GM19099 (cell line): ENCODE measurements around the gene RPS21.

Experiments
- POLR2A ChIP-seq: IDR thresholded peaks from 3 replicates; pipeline ENCODE4 v1.6.1; 2011; ENCODE audit warnings: low read depth; ENCODE audit not compliant: insufficient read length; ENCODE audit errors: extremely low read depth

Gene RPS21

GRCh38 chr20:62358171-62359042 is 28.5 kb upstream of the RPS21 start:
- TF ChIP-seq POLR2A, result no peak

GRCh38 chr20:62359043-62359490 is 27.8 kb upstream of the RPS21 start:
- TF ChIP-seq POLR2A, result no peak

GRCh38 chr20:62359491-62360121 is 27.3 kb upstream of the RPS21 start:
- no peak for TF ChIP-seq POLR2A

GRCh38 chr20:62360854-62361798 is 25.8 kb upstream of the RPS21 start:
- no peak for TF ChIP-seq POLR2A

- TF ChIP-seq POLR2A, result no peak
These were observed 24.9 kb upstream of the RPS21 start for GRCh38 chr20:62361799-62362589.

GRCh38 chr20:62362590-62362940 is 24.3 kb upstream of the RPS21 start:
- TF ChIP-seq POLR2A, result no peak

- no peak for TF ChIP-seq POLR2A
These were observed 23.6 kb upstream of the RPS21 start for GRCh38 chr20:62362991-62363919.

GRCh38 chr20:62363920-62364851 is 22.7 kb upstream of the RPS21 start:
- no peak for TF ChIP-seq POLR2A

GRCh38 chr20:62364911-62365736 is 21.8 kb upstream of the RPS21 start:
- no peak for TF ChIP-seq POLR2A

GRCh38 chr20:62365814-62366369 is 21.0 kb upstream of the RPS21 start:
- TF ChIP-seq POLR2A, result no peak
